DOHH2 (cell line): Measurements from ENCODE around the gene POMP.

Experiments
- H3F3A ChIP-seq: fragments of 200-600 bp; sonication (generic), shearing (Covaris generic); 2 replicates; pipeline ENCODE4 v1.6.0; 2016; ENCODE audit warnings: antibody characterized with exemption, mild to moderate bottlenecking; ENCODE audit not compliant: control insufficient read depth, insufficient read depth
- H3K27ac ChIP-seq: fragments of 200-600 bp; sonication (generic); 2 replicates; pipeline ENCODE4 v1.5.1; 2014; ENCODE audit warnings: low read depth, mild to moderate bottlenecking, low read length, moderate library complexity
- H3K27me3 ChIP-seq: fragments of 200-600 bp; sonication (generic); 2 replicates; pipeline ENCODE4 v1.6.1; 2014; ENCODE audit warnings: mild to moderate bottlenecking, low read length, mixed read lengths; ENCODE audit not compliant: control insufficient read depth
- H3K36me3 ChIP-seq: fragments of 200-600 bp; sonication (generic); 2 replicates; pipeline ENCODE4 v1.6.1; 2014; ENCODE audit warnings: mild to moderate bottlenecking, low read length, moderate library complexity, mixed read lengths; ENCODE audit not compliant: control insufficient read depth
- H3K4me1 ChIP-seq: fragments of 200-600 bp; sonication (generic); 2 replicates; pipeline ENCODE4 v1.6.1; 2014; ENCODE audit warnings: mild to moderate bottlenecking, low read length, mixed read lengths; ENCODE audit not compliant: control insufficient read depth
- H3K4me2 ChIP-seq: fragments of 200-600 bp; sonication (generic); 2 replicates; pipeline ENCODE4 v1.6.0; 2014; ENCODE audit warnings: mild to moderate bottlenecking, low read length, moderate library complexity
- H3K4me3 ChIP-seq: fragments of 200-600 bp; sonication (generic); 2 replicates; pipeline ENCODE4 v1.5.1; 2014; ENCODE audit warnings: mild to moderate bottlenecking, low read length, mixed read lengths
- H3K79me2 ChIP-seq: fragments of 200-600 bp; sonication (generic); 2 replicates; pipeline ENCODE4 v1.6.1; 2014; ENCODE audit warnings: mild to moderate bottlenecking, low read length, mixed read lengths; ENCODE audit not compliant: control insufficient read depth
- H3K9me2 ChIP-seq: fragments of 200-600 bp; sonication (generic); replicated peaks from 2 replicates; pipeline ENCODE4 v1.6.1; 2014; ENCODE audit warnings: mild to moderate bottlenecking, low read length, mixed read lengths; ENCODE audit not compliant: control insufficient read depth
- H3K9me3 ChIP-seq: fragments of 200-600 bp; sonication (generic); 2 replicates; pipeline ENCODE4 v1.6.1; 2014; ENCODE audit warnings: antibody characterized with exemption, low read length, mixed read lengths; ENCODE audit not compliant: control insufficient read depth, insufficient read depth
- H4K20me1 ChIP-seq: fragments of 200-600 bp; sonication (generic); 2 replicates; pipeline ENCODE4 v1.6.0; 2014; ENCODE audit warnings: low read depth, mild to moderate bottlenecking, antibody characterized with exemption, low read length, moderate library complexity; ENCODE audit not compliant: control insufficient read depth, insufficient read depth
- CTCF ChIP-seq: fragments of 200-600 bp; sonication (generic); IDR thresholded peaks from one replicate; pipeline ENCODE4 v1.5.1; 2014; ENCODE audit warnings: antibody characterized with exemption, mild to moderate bottlenecking, low read depth, low read length; ENCODE audit not compliant: poor library complexity, severe bottlenecking
- EZH2phosphoT487 ChIP-seq: fragments of 200-600 bp; sonication (generic); IDR thresholded peaks from 2 replicates; pipeline ENCODE4 v1.6.1; 2017; ENCODE audit warnings: borderline replicate concordance, mild to moderate bottlenecking, antibody characterized with exemption, low read length, moderate library complexity, mixed read lengths

Gene POMP

GRCh38 chr13:28610996-28611395 is 47.9 kb upstream of the POMP start:
- no peaks in the 10 kb centered on the region for H3K79me2 ChIP-seq
- no peaks in the 10 kb centered on the region for H4K20me1 ChIP-seq
- peaks cover 9% of the 10 kb centered on the region for H3K4me1 ChIP-seq
- no peaks in the 10 kb centered on the region for H3F3A ChIP-seq
- no peaks in the 10 kb centered on the region for H3K27me3 ChIP-seq
- H3K9me3 ChIP-seq, result no peaks in the 10 kb centered on the region
- H3K9me2 ChIP-seq, result no peaks in the 10 kb centered on the region
- no peak for TF ChIP-seq EZH2phosphoT487
- no peak overlapping the region for H3K4me3 ChIP-seq
- H3K4me2 ChIP-seq, result no peak overlapping the region
- H3K36me3 ChIP-seq, result no peaks in the 10 kb centered on the region
- H3K27ac ChIP-seq, result no peak overlapping the region

- H3K27me3 ChIP-seq, result no peaks in the 10 kb centered on the region
- no peaks in the 10 kb centered on the region for H3F3A ChIP-seq
- no peak overlapping the region for H3K4me3 ChIP-seq
- H3K4me1 ChIP-seq, result peaks cover 9% of the 10 kb centered on the region
- no peaks in the 10 kb centered on the region for H3K79me2 ChIP-seq
- no peaks in the 10 kb centered on the region for H3K36me3 ChIP-seq
- H4K20me1 ChIP-seq, result no peaks in the 10 kb centered on the region
- H3K27ac ChIP-seq, result no peak overlapping the region
- H3K9me3 ChIP-seq, result no peaks in the 10 kb centered on the region
- H3K4me2 ChIP-seq, result no peak overlapping the region
- no peak for TF ChIP-seq CTCF
- no peak for TF ChIP-seq EZH2phosphoT487
- no peaks in the 10 kb centered on the region for H3K9me2 ChIP-seq
These were observed 47.2 kb upstream of the POMP start for GRCh38 chr13:28611654-28612131.

GRCh38 chr13:28613562-28613961 is 45.4 kb upstream of the POMP start:
- no peaks in the 10 kb centered on the region for H3K9me2 ChIP-seq

More at GRCh38 chr13:28613562-28613961, 45.4 kb upstream of the POMP start:
- Histone ChIP-seq H3F3A (no peaks in the 10 kb centered on the region), H4K20me1 (no peaks in the 10 kb centered on the region), H3K27ac (no peak overlapping the region), H3K27me3 (no peaks in the 10 kb centered on the region), H3K36me3 (no peaks in the 10 kb centered on the region), H3K4me2 (no peak overlapping the region), H3K4me1 (peaks cover 9% of the 10 kb centered on the region), H3K4me3 (no peak overlapping the region), H3K9me3 (no peaks in the 10 kb centered on the region), H3K79me2 (no peaks in the 10 kb centered on the region)
- TF ChIP-seq EZH2phosphoT487 (no peak), CTCF (no peak)
